Stomach (tissue), 4 donors: ENCODE measurements around the gene CCSER1.

Experiments used
- CTCF ChIP-seq, 7 experiments: fragments of 450-650 bp in 4 of 7; fragments of 200-600 bp in 3 of 7; sonication (generic) in 3 of 7; IDR thresholded peaks; one replicate each; pipeline ENCODE4 v1.5.1; 2016 to 2019; ENCODE audit warnings: antibody characterized with exemption in 7 of 7, control low read depth in 2 of 7, mild to moderate bottlenecking in 1 of 7
- POLR2AphosphoS5 ChIP-seq, 3 donors: sonication (generic); formaldehyde crosslinking; IDR thresholded peaks; one replicate each; pipeline ENCODE4 v1.6.1; 2016; ENCODE audit warnings: antibody characterized with exemption in 3 of 3

- TF ChIP-seq CTCF (IDR thresholded peaks at IDR 0.05) = no peak
- no peak for TF ChIP-seq POLR2AphosphoS5 (IDR thresholded peaks at IDR 0.05)
Observed at GRCh38 chr4:90393215-90393614, 266.0 kb downstream of the CCSER1 start.
